Peyer's patch (tissue), 4 donors: ENCODE results near the gene SLC44A5.

Experiments used
- CTCF ChIP-seq, 6 experiments: fragments of 450-650 bp in 4 of 6; fragments of 200-600 bp in 2 of 6; sonication (generic) in 1 of 6; IDR thresholded peaks; one replicate each; pipeline ENCODE4 v1.5.1; 2017 to 2019; ENCODE audit warnings: antibody characterized with exemption in 6 of 6, mild to moderate bottlenecking in 3 of 6, moderate library complexity in 1 of 6
- POLR2A ChIP-seq, 2 donors: fragments of 450-650 bp; IDR thresholded peaks; one replicate each; pipeline ENCODE4 v1.5.1; 2017; ENCODE audit warnings: antibody characterized with exemption in 2 of 2, mild to moderate bottlenecking in 2 of 2, moderate library complexity in 2 of 2

GRCh38 chr1:75471252-75471651, 139.7 kb downstream of the SLC44A5 start:
- TF ChIP-seq POLR2A (IDR thresholded peaks at IDR 0.05) (no peak), CTCF (IDR thresholded peaks at IDR 0.05) (no peak)
